Measurements from ENCODE around the gene MKNK1.

DNA sequence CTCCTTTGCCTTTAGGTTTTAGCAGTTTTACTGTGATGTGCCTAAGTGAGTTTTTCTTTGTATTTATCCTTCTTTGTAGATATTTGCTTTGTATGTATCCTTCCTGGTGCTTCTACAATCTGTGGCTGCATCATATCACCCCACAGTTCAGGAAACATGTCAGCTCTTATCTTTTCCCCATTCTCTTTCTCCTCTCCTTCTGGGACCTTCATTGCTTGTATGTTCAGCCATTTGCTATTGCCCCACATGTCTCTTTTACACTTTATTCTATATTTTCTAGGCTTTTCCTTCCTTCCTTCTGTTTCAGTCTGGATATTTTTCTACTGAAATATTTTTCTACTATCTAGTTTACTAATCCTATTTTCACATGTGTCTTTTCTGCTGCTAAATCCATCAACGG, 67.5 kb downstream of the MKNK1 start:
- TF ChIP-seq, protein P1, sequence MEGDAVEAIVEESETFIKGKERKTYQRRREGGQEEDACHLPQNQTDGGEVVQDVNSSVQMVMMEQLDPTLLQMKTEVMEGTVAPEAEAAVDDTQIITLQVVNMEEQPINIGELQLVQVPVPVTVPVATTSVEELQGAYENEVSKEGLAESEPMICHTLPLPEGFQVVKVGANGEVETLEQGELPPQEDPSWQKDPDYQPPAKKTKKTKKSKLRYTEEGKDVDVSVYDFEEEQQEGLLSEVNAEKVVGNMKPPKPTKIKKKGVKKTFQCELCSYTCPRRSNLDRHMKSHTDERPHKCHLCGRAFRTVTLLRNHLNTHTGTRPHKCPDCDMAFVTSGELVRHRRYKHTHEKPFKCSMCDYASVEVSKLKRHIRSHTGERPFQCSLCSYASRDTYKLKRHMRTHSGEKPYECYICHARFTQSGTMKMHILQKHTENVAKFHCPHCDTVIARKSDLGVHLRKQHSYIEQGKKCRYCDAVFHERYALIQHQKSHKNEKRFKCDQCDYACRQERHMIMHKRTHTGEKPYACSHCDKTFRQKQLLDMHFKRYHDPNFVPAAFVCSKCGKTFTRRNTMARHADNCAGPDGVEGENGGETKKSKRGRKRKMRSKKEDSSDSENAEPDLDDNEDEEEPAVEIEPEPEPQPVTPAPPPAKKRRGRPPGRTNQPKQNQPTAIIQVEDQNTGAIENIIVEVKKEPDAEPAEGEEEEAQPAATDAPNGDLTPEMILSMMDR (IDR thresholded peaks at IDR 0.05; ENCODE audit: insufficient read depth, low read length): no peak
- no peak for TF ChIP-seq POLR2AphosphoS5 (IDR thresholded peaks at IDR 0.05; ENCODE audit: low read depth)
- TF ChIP-seq, protein P2, sequence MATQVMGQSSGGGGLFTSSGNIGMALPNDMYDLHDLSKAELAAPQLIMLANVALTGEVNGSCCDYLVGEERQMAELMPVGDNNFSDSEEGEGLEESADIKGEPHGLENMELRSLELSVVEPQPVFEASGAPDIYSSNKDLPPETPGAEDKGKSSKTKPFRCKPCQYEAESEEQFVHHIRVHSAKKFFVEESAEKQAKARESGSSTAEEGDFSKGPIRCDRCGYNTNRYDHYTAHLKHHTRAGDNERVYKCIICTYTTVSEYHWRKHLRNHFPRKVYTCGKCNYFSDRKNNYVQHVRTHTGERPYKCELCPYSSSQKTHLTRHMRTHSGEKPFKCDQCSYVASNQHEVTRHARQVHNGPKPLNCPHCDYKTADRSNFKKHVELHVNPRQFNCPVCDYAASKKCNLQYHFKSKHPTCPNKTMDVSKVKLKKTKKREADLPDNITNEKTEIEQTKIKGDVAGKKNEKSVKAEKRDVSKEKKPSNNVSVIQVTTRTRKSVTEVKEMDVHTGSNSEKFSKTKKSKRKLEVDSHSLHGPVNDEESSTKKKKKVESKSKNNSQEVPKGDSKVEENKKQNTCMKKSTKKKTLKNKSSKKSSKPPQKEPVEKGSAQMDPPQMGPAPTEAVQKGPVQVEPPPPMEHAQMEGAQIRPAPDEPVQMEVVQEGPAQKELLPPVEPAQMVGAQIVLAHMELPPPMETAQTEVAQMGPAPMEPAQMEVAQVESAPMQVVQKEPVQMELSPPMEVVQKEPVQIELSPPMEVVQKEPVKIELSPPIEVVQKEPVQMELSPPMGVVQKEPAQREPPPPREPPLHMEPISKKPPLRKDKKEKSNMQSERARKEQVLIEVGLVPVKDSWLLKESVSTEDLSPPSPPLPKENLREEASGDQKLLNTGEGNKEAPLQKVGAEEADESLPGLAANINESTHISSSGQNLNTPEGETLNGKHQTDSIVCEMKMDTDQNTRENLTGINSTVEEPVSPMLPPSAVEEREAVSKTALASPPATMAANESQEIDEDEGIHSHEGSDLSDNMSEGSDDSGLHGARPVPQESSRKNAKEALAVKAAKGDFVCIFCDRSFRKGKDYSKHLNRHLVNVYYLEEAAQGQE (IDR thresholded peaks at IDR 0.05; ENCODE audit: insufficient replicate concordance, low read depth): no peak

All from HL-60 (cell line).